ENCODE results near the gene RPS4Y2. TPM values are rescaled to one million over a fixed set of nuclear protein-coding genes. Genes with fewer than 3 reads are reported as not detected.

Gene RPS4Y2
- not detected in 5 replicates for total RNA-seq (2022; extraction: Qiagen RNA extraction; ENCODE audit: low read depth)

GRCh38 chrY:20755808-20756207, at the start of gene RPS4Y2:
Gene RPS4Y2, plus strand, starts transcription at chrY:20756108. Its CDS starts 56 bp downstream, at chrY:20756164.

Other genes starting within 250 kb of the RPS4Y2 start
- 24.3 to 38.0 TPM (median 25.0 TPM) in 5 replicates for gene EIF1AY, start 180.3 kb upstream of the RPS4Y2 start, total RNA-seq (2022; extraction: Qiagen RNA extraction; ENCODE audit: low read depth)